ENCODE data around the gene AARS2.

DNA sequence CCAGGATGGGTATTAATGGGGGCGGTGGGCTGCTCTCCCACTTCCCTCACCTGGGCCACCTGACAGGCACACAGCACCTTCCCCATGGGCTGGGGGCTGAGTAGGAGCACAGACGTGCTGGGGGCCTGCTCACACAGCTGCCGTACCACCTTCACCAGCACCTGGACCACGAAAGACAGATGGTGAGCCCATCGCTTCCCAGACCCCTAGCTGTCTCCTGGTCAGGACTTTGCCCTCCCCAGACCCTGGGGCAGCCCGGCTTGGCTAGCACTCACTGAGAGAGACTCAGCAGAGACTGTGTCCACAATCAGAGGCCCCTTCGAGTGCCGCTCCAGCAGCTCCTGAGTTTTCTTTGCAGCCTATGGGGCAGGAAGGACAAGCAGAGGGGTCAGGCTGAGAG is 12.0 kb downstream of the AARS2 start:
- TF ChIP-seq CTCF (IDR thresholded peaks at IDR 0.05) (no peak), POLR2AphosphoS5 (IDR thresholded peaks at IDR 0.05) (no peak), POLR2A (IDR thresholded peaks at IDR 0.05) (no peak)
